HEK293 (cell line): ENCODE data around the gene DGKH.

Experiments used
- CTCF ChIA-PET: fragments of 350-600 bp; formaldehyde crosslinking; extraction: SDS; loops from one replicate; lab custom pipeline; 2021; ENCODE audit warnings: antibody characterized with exemption; lab: Yijun Ruan, JAX
- POLR2A ChIA-PET: fragments of 300-600 bp; formaldehyde crosslinking; extraction: SDS; loops from one replicate; lab custom pipeline; 2020; ENCODE audit warnings: antibody characterized with exemption, inconsistent platforms; lab: Yijun Ruan, JAX
- H3K27ac ChIP-seq: fragments of 200-500 bp; sonication (Bioruptor generic); 2 replicates; pipeline ENCODE4 v1.5.1; 2014; ENCODE audit warnings: low read depth, low read length, control low read depth, inconsistent platforms; ENCODE audit errors: extremely low read depth
- H3K36me3 ChIP-seq, 2 experiments: fragments of 200-500 bp in 1 of 2; sonication (Bioruptor generic) in 1 of 2; 1 replicate in 1 of 2; 2 replicates in 1 of 2; pipeline ENCODE4 v1.5.1; 2014 to 2017; ENCODE audit warnings: inconsistent platforms in 2 of 2, low read length in 2 of 2; ENCODE audit not compliant: control insufficient read depth in 2 of 2, insufficient read depth in 1 of 2
- H3K4me1 ChIP-seq: fragments of 200-500 bp; sonication (Bioruptor generic); 2 replicates; pipeline ENCODE4 v1.5.1; 2014; ENCODE audit warnings: mild to moderate bottlenecking, low read length, inconsistent platforms; ENCODE audit not compliant: control insufficient read depth, insufficient read depth
- H3K4me3 ChIP-seq: 2 replicates; pipeline ENCODE4 v1.5.1; 2011; ENCODE audit warnings: low read depth, mild to moderate bottlenecking, control low read depth, low read length, moderate library complexity
- H3K9me3 ChIP-seq: fragments of 200-500 bp; sonication (Bioruptor generic); 2 replicates; pipeline ENCODE4 v1.5.1; 2014; ENCODE audit warnings: low read depth, low read length, inconsistent platforms; ENCODE audit not compliant: control insufficient read depth, insufficient read depth
- ELK4 ChIP-seq: IDR thresholded peaks from 2 replicates; pipeline ENCODE4 v1.6.1; 2011; ENCODE audit warnings: mild to moderate bottlenecking, low read depth, low read length, borderline replicate concordance
- GLI4 ChIP-seq: fragments of 450-650 bp; formaldehyde crosslinking; IDR thresholded peaks from 2 replicates; pipeline ENCODE4 v1.5.1; 2016; ENCODE audit warnings: missing biosample characterization, missing genetic modification characterization
- OSR2 ChIP-seq: fragments of 450-650 bp; formaldehyde crosslinking; IDR thresholded peaks from 2 replicates; pipeline ENCODE4 v1.5.1; 2016; ENCODE audit warnings: missing biosample characterization, missing genetic modification characterization
- RBAK ChIP-seq: fragments of 450-650 bp; formaldehyde crosslinking; IDR thresholded peaks from 2 replicates; pipeline ENCODE4 v1.5.1; 2016; ENCODE audit warnings: missing biosample characterization, missing genetic modification characterization
- ZFP3 ChIP-seq: fragments of 450-650 bp; formaldehyde crosslinking; IDR thresholded peaks from 2 replicates; pipeline ENCODE4 v1.5.1; 2016; ENCODE audit warnings: low read depth, missing biosample characterization, missing genetic modification characterization
- ZIC2 ChIP-seq: fragments of 450-650 bp; formaldehyde crosslinking; IDR thresholded peaks from 2 replicates; pipeline ENCODE4 v1.5.1; 2016; ENCODE audit warnings: missing biosample characterization, missing genetic modification characterization
- ZNF169 ChIP-seq: fragments of 450-650 bp; formaldehyde crosslinking; IDR thresholded peaks from 2 replicates; pipeline ENCODE4 v1.5.1; 2016; ENCODE audit warnings: missing biosample characterization, missing genetic modification characterization
- ZNF221 ChIP-seq: fragments of 450-650 bp; formaldehyde crosslinking; IDR thresholded peaks from 2 replicates; pipeline ENCODE4 v1.5.1; 2017; ENCODE audit warnings: missing biosample characterization, missing genetic modification characterization, borderline replicate concordance
- ZNF280C ChIP-seq: fragments of 450-650 bp; formaldehyde crosslinking; IDR thresholded peaks from 2 replicates; pipeline ENCODE4 v1.5.1; 2016; ENCODE audit warnings: missing biosample characterization, missing genetic modification characterization
- ZNF335 ChIP-seq: fragments of 450-650 bp; formaldehyde crosslinking; conservative IDR thresholded peaks from 2 replicates; pipeline ENCODE4 v1.5.1; 2016; ENCODE audit warnings: missing biosample characterization, missing genetic modification characterization
- ZNF362 ChIP-seq: fragments of 450-650 bp; formaldehyde crosslinking; IDR thresholded peaks from 2 replicates; pipeline ENCODE4 v1.5.1; 2016; ENCODE audit warnings: missing biosample characterization, missing genetic modification characterization
- ZNF391 ChIP-seq: fragments of 450-650 bp; formaldehyde crosslinking; IDR thresholded peaks from 2 replicates; pipeline ENCODE4 v1.5.1; 2016; ENCODE audit warnings: low read depth, missing biosample characterization, missing genetic modification characterization, borderline replicate concordance
- ZNF510 ChIP-seq: fragments of 450-650 bp; formaldehyde crosslinking; IDR thresholded peaks from 2 replicates; pipeline ENCODE4 v1.5.1; 2018; ENCODE audit warnings: mild to moderate bottlenecking, missing genetic modification characterization, missing biosample characterization; ENCODE audit not compliant: insufficient replicate concordance
- ZNF514 ChIP-seq: fragments of 450-650 bp; formaldehyde crosslinking; IDR thresholded peaks from 2 replicates; pipeline ENCODE4 v1.5.1; 2016; ENCODE audit warnings: missing biosample characterization, missing genetic modification characterization
- ZNF626 ChIP-seq: fragments of 450-650 bp; sonication (Bioruptor Pico); formaldehyde crosslinking; IDR thresholded peaks from 2 replicates; pipeline ENCODE4 v1.5.1; 2018; ENCODE audit warnings: missing biosample characterization, missing genetic modification characterization, inconsistent platforms
- ZNF658 ChIP-seq: fragments of 450-650 bp; formaldehyde crosslinking; IDR thresholded peaks from 2 replicates; pipeline ENCODE4; 2016; ENCODE audit warnings: missing biosample characterization, missing genetic modification characterization
- ZSCAN18 ChIP-seq: fragments of 450-650 bp; formaldehyde crosslinking; IDR thresholded peaks from 2 replicates; pipeline ENCODE4 v1.5.1; 2016; ENCODE audit warnings: missing biosample characterization, missing genetic modification characterization
- TF ChIP-seq, protein P1 (sequence below): fragments of 450-650 bp; formaldehyde crosslinking; IDR thresholded peaks from 2 replicates; pipeline ENCODE4 v1.5.1; 2016; ENCODE audit warnings: missing biosample characterization, missing genetic modification characterization

Gene DGKH

GRCh38 chr13:42001580-42001979 is 46.9 kb upstream of the DGKH start (continued):
- TF ChIP-seq, protein P1, sequence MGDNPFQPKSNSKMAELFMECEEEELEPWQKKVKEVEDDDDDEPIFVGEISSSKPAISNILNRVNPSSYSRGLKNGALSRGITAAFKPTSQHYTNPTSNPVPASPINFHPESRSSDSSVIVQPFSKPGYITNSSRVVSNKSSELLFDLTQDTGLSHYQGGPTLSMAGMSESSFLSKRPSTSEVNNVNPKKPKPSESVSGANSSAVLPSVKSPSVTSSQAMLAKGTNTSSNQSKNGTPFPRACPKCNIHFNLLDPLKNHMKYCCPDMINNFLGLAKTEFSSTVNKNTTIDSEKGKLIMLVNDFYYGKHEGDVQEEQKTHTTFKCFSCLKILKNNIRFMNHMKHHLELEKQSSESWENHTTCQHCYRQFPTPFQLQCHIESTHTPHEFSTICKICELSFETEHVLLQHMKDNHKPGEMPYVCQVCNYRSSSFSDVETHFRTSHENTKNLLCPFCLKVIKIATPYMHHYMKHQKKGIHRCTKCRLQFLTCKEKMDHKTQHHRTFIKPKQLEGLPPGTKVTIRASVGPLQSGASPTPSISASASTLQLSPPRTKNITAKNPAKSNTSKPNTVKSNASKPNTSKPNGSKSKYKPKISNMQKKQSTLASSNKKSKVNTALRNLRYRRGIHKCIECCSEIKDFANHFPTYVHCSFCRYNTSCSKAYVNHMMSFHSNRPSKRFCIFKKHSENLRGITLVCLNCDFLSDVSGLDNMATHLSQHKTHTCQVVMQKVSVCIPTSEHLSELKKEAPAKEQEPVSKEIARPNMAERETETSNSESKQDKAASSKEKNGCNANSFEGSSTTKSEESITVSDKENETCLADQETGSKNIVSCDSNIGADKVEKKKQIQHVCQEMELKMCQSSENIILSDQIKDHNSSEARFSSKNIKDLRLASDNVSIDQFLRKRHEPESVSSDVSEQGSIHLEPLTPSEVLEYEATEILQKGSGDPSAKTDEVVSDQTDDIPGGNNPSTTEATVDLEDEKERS: no peak
- TF ChIP-seq, all 188 proteins: peak for 0

DNA sequence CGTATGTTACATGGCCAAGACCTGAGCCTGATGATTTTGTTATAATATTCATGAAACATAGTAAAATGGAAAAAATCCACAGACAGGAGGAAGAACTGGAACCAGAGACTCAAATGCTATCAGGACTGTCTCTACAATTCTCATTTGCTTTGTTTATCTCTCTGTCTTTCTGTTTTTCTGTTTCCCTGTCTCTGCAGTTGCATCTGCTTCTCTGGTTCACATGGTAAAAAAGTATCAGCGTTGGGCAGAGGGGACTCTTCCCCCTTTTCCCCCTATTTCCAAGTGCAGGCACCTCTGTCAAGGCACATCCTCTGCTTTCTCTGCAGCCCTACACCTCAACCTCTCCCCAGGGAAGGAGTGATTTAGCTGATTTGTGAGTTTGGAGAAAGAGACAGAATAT is 46.4 kb upstream of the DGKH start:
- Histone ChIP-seq H3K4me1 (no peaks in the 10 kb centered on the region), H3K4me3 (no peak overlapping the region), H3K36me3 (no peaks in the 10 kb centered on the region), H3K9me3 (no peaks in the 10 kb centered on the region), H3K27ac (no peak overlapping the region)
- POLR2A ChIA-PET: interaction anchor here (1.5 kb wide), 1 partner anchor 12 kb away, joined by 3 read pairs; no protein-coding TSS in a partner anchor
- no peak for TF ChIP-seq ZNF280C (tag by site-specific recombination)
- TF ChIP-seq ZNF658: no peak
- TF ChIP-seq ZNF626 (tag by site-specific recombination): no peak
- TF ChIP-seq ZNF169 (tag by site-specific recombination): no peak
- no peak for TF ChIP-seq ELK4
- no peak for TF ChIP-seq ZSCAN18
- no peak for TF ChIP-seq ZIC2
- no peak for TF ChIP-seq ZNF391 (tag by site-specific recombination)
- TF ChIP-seq ZNF514 (tag by site-specific recombination): no peak
- TF ChIP-seq ZFP3 (tag by site-specific recombination): no peak
- TF ChIP-seq GLI4 (tag by site-specific recombination): no peak
- TF ChIP-seq OSR2 (tag by site-specific recombination): no peak
- no peak for TF ChIP-seq RBAK (tag by site-specific recombination)
- no peak for TF ChIP-seq ZNF362
- no peak for TF ChIP-seq ZNF510 (tag by site-specific recombination)
- no peak for TF ChIP-seq ZNF335 (tag by site-specific recombination)
- no peak for TF ChIP-seq ZNF221
- TF ChIP-seq, all 188 proteins: peak for 0
- CTCF ChIA-PET: no interaction called here
